GM18519 (cell line): ENCODE data around the gene ZNF521.

Source experiments
- ATAC-seq: cut with Tn5 transposase; IDR thresholded peaks from one replicate; pipeline ENCODE4 v1.9.1; 2021; ENCODE audit warnings: mild to moderate bottlenecking, moderate library complexity; ENCODE audit not compliant: unreplicated experiment, low FRiP score

ZNF521 gene

DNA sequence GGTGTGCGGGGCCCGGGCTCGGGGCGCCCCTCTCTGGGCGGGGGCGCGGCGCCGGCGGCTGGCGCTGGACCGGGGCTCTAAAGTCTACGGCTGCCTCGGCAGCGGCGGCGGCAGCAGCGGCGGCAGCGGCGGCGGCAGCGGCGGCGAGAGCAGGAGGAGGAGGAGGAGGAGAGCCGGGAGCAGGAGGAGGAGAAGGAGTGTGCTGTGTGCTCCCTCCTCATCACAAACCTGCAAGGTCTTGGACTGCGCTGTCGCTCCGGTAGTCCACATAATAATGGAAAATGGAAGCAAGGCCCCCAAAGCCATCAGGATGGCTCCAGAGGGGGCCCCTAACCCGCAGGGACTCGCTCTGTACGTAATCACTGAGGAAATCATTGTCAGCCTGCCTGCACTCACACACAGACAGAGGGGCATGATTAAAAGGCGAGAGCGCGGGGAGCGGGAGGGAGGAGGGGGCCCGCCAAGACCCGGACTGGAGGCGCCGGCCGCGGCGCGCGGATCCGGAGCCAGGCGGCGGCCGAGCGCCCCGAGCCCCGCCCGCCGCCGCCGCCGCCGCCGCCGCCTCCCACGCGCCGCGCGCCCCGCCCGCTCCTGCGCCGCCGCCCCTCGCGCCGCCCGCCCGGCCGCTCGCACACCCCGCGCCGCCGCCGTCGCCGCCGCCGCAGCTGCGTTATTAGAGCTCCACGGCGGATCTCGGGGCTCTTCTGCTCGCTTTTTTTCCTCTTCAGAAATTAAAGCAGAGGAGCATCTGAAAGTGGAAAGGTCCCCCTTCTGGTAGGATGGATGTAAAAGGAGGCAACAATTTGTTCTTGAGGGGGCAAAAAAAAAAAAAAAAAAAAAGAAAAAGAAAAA lies at the start of gene ZNF521:
Gene ZNF521, minus strand, starts transcription at position 390 of the 852 bp plus-strand sequence. CDS start 1,220 bp downstream, outside the sequence.
- ATAC-seq: peak; percentile 60

DNA sequence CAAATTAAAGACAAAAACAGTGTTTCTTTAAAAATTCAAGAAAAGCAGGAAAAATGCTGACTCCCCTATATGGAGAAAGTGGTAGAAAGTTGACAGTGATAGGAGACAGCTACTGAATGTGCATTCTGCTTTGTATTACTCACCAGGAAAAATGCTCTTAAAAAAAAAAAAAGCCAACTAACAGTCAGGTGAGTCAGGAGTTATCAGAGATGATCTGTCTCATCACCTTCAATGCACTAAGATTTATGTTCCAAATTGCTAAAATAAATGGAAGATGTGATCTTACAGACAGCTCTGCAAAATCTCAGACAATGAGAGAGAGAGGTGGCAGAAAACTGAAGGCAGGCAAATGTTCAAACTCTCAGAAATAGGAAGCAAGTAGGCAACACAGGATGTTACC lies 47.6 kb upstream of the ZNF521 start:
- ATAC-seq: no peak

DNA sequence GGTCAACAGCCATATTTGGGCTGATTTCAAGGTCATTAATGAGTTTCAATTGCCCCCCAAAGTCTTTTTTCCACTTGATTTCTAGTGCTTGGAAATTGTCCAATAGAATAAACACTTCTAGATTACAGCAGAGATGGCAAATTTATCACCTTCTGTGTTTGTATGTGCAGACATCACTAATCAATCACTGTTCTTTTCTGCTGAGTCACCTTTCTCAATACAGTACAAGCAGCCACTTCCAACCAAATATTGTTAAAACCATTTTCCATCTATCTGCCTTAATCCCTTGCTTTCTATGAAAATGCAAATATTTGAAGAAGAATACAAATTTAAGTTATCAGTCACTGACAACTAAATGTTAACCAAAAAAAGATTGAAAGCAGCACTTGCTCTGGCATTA lies 40.2 kb upstream of the ZNF521 start:
- no peak for ATAC-seq

DNA sequence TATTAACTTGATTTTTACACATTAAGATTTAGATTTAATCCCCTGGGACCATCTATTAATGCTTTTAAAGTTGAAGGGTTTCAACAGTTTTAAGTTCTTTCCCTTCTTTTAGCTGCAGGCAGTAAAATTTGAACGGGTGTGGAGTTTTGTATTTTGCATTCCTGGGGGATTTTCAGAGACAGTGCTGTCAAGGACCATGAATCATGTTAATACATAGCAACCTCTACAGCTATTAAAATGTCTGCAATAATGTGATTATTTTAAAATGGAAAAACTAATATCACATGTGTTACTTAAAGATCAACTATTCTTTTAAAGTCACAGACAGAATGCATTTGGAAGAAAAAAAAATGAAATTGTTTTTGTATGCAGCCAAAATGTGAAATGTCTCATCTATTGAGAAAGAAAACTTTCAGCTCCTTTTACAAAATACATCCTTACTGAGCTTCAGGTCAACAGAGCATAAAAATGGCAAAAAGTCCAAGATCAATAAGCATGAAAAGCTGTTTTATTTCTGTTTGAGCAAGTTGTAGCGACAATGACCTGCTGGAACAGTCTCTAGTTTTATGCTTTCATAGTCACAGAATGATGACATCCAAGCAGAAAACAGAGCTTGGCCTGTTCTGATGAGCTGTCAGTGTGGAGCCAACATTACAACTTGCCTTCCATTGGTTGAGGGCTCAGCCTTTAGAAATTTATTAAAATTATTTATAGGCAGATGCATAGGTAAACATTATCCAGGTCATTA lies 21.6 kb upstream of the ZNF521 start:
- ATAC-seq: no peak

DNA sequence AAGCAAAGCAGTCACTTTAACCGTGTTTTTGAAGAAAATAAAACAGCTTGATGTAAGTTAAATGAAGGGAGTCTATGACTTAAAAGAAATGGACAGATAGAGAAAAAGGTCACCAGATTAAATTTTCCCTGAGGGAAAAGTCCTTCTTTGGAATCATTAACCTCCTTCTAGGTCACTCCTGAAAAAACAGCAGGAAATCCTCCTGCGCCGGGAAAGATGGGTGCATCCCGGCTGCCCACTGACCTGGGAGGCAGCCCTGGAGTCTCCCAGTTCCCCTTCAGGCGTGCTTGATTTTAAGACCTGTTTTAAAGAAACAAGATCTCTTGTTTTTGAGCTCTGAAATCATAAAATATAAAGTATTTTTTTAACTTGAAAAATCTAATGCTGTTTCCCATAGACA lies 18.4 kb upstream of the ZNF521 start:
- ATAC-seq: no peak

DNA sequence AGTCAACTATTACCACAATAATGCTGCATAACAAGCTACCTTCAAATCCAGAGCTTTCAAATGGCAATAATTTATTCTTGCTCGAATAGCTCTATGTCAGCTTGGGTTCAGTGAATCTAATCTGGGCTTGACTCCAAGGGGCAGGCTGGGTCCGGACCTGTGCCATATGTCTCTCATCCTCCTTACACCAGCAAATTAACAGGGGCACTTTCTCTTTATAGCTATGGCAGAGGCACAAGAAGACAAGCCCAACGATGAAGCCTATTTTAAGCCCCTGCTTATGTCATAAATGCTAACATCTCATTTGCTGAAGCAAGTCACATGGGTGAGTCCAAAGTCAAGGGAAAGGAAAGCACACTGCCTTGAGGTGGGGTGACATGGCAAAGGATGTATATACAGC lies 13.3 kb upstream of the ZNF521 start:
- ATAC-seq: no peak

DNA sequence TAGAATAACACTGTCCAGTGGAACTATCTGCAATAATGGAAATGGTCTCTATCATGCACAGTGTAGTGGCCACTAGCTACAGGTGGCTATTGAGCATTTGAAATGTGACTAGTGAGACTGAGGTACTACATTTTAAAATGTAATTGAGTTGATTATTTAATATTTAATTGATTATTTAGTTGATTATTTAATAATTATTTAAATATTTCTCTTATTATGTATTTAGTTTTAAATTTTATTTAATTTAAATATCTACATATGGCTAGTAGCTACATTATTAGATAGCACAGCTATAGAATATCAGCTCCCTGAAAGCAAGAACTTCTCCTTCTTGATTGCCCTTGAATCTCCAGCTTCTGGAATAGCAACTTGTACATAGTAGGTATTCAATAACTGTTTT lies 12.8 kb upstream of the ZNF521 start:
- ATAC-seq: no peak

DNA sequence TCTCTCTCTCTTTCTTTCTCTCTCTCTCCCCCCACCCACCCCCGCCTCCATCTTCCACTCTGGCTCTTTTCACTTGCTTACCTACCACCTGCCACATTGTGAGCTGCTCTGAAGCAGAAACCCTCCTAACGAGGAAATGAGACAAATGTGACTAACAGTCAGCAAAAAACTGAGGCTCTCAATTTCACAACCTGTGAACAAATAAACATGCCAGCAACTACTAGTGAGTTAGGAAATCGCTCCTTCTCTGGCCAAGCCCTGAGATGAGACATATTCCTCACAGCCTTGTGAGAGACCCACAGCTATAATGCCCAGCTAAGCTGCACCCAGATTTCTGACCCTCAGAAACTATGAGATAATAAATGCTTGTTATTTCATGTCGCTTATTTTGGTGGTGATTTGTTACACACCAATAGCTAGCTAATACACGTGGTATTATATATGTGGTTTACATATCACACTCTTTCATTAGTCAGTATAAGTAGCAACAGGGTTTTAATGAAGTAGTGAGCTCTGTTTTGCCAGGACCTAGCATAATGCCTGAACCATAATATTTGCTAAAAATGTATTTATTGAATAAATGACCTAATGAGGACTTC lies 8.4 kb upstream of the ZNF521 start:
- ATAC-seq: no peak

DNA sequence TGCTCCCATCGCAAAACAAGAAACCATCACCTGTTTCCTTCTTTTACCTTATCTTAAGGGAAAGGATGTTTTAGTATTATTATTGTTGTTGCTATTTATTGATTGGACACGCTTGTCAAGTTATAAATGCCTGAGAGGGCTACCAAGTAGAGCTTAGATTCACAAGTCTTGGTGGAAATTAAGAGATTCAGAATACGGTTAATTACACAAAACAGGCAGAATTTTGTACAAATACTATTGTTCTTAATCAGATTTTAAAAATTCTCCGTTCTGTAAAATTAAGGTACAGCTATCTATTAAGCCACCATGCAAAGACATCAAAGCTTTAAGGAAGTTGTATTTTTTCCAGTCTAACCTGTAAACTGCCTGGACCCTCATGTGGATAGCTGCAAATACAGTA lies 1.1 kb upstream of the ZNF521 start:
- no peak for ATAC-seq

DNA sequence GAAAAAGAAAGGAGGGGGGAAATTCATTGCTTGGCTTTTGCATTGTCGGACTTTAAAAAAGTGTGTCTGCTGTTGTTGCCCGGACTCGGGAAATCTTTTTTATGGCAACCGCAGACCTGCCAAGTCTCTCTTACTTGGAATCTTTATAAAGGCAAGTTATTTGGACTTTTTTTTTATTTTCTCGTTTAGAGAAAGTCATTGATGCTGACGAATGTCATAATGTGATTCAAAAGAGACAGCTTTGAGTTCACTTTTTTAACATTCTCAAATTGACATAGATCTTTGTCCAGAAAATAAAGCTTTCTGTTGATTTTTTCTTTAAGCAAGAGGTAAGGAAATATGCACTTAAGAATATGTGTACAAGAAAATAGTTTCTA lies 651 bp upstream of the ZNF521 start:
- ATAC-seq: no peak

DNA sequence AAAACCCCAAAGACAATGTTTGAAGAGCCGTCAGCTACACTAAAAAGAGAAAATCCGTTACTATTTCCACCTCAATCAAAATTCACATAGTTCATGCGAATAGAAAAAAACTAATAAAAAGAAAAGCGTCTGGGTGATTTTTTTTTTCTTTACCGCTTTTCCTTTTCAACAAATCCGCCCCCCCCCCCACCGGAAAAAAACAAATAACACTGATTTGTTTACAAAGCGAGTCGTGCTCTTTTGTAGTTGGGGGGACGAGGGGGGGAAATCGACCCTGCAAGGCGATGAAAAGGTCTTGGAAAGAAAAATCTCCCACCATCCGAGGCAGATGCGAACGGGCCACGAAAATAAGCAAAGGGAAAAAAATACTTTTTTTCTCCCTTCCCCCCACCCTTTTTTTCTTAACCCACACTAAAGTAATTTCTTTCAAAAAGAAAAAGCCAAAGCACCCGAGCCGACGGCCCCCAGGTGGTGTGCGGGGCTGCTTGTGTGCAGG lies 638 bp downstream of the ZNF521 start:
- no peak for ATAC-seq

DNA sequence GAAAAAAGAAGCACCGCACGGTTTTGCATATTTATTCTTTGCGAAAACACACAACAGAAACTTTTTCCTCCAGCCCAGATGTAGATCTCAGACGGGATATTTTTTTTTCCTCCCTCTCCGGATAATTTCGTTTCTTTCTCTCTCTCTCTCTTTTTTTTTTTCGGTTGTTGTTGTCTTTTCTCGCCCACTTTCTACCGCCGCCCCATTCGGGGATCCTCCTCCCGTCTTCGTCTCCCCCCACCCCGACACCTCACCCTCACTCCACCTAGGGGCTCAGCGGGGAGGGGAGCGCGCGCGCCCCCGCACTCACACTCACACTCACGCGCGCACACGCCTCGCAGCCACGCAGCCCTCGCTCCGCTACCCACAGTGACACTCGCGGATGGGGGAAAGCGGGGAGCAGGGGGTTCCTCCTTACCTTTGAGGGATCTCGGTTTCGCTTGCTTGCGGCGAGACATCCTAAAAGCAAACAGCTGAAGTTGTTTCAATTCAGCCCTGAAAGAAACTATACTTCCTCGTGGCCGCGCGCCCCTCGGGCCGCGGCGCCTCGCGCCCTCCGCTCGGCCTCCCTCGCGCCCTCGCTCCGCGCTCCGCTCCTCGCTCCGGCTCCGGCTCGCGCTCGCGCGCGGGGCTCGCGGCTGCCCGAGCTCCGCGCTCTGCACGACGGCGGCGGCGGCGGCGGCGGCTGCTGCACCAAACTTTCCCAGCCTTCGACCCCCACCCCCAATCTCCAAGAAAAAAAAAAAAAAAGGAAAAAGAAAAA lies 1.3 kb downstream of the ZNF521 start:
- peak; percentile 45 for ATAC-seq

DNA sequence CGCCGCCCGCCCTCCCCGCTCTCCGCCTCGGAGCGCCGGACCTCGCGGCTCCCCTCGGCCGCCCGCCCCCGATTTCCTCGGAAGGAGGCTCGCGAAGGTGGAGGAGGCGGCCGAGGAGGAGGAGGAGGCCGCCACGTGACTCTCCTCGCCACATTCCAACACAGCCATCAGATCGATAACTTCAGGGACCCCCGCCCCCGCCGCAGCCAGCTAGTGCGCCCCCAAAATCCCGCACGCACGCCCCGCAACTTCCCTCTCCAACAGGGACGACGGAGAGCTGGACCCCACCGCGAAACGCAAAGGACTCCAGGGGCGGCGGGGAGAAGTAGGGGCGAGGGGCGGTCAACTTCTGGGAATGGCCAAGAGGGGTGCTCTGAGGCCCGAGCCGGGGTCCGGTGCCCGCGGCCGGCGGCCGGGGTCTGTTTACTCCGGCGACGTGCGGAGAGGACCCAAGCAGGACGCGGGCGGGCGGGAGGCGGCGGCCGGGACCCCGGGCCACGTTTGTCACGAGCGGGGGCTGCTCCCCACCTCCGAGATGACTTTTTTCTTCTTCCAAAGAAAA lies 2.0 kb downstream of the ZNF521 start:
- ATAC-seq: no peak

DNA sequence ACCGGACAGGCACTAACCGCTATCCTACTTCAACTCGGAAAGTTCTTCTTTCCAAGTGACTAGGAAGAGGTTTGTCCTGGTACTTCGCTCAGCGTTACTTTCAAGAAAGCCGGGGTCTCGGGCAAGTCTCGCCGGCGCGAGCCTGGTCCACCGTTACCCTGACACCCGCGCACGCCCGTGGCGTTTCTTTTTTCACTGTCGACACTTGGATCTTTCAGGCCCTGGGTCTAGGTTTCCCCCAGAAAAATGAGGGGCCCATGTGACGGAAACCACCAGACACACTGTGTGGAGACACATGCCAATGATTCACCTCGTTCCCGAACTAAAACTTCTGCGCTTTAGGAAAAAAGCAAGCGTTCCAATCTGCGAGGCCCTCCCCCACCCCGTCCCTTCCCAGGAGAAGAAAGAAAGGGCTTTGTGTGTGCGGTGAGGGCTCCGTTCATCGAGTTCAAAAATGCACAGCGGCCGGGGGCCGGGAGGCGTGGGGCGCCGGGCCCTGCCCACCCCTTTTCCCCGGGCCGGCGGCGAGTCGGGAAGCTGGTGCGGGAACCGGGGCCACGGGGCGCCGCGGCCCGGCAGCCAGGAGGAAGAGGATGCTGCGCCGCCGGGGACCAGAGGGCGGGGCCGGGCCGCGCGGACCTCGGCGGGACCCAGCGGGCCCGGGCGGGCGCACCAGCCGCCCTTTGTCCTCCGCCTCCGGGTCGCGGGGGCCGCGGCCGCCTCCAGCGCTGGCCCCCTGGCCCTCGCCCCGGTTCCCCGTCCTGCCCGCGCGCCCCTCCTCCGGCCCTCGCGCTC lies 2.6 kb downstream of the ZNF521 start:
- ATAC-seq: no peak

DNA sequence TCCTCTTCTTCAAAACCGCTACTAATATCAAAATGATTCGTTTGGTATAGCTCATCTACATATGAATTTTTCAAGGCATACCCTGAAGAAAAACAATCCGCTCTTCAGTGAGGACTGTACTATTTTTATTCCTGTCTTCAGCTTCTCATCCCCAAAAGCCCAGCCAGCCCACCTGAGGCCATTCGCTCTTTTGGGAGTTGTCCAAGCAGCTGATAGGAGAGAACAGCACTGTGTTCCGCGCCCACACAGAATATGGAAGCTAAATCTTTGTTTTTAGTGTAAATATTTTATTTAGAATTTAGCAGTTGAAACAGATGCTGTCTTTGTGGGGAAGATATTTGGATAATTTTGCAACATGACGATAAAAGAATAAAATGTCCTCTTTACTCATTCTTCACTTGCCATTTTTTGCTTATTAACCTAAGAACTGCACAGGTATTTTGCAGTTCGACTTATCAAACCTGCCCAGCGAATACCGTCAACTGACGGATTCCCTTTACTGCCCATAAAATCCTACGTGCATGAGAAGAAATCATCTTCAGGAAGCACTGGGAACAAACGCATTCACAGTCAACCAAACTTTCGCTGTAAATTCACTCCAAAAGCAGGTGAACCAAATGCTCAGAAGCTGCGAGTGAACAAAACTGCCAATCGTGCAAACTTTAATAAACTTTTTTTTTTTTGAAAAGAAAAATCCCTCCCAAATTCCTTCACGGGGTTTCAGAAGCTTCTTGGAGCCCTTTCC lies 3.4 kb downstream of the ZNF521 start:
- no peak for ATAC-seq

DNA sequence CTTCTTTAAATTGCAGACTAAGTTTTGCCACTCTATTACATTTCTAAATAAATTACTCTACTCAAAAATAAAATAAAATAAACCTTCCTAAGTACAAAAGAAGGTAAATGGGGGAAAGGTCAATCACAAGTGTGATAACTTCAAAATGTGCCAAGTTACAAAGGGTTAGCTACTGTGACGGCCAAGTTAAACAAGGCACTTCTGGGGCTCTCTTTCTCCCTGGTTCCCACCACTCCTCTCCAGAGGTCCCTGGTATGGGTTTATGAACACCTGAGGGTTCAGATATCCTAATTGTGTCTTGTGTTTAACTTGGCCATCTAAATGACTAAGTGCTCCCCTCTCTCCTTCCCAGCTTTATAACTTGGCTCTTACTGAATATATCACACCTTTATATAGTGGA lies 5.4 kb downstream of the ZNF521 start:
- ATAC-seq: no peak

DNA sequence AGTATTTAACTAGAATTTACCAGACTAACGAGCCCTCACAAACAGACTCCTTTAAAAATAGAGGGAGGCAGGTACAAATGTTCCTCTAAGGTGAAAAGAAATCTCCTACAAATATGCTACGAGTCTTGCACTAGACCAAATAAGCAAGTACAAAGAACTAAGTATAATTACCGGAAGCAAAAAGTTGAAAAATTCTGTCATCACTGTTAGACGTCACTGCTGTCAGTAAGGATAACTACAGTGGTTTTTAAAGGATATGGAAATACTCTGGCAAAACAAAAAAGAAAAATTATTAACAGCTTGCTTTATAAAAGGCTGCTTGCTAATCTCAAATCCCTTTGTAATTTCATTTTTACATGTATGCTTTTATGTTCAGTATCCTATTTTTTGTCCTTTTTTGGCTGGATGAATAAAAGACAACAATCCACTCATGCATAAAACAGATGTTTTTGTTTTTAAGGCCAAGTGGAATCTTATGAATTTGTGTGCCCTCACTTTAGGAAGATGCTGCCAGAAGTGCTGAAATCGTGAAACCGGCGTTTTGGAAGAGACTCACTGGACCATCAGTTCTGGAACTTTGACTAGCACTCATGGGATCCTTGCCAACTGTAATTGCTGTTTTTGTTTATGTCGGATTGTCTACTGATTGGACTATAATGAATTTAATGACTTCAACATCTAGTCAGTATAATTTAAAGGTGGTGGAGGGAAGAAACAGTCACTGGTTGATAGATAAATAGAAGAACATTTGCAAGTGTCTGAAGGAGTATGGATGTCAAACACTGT lies 6.7 kb downstream of the ZNF521 start:
- no peak for ATAC-seq

DNA sequence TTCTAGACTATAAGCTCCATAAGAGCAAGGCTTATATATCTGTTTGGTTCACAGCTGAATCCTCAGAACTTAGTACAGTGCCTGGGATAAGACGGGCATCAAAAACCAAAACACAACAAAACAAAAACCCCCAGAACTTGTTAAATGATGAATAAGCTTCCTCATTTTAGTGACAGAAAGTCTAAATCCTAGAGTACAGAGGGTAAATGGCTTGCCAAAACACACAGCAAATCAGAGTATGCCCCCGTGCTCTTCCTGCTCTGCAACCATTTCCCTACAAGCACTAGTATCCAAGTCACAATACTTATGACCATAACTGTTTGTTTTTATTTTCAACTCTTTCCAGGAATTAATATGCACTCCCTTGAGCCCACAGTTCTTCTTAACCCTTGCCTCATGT lies 10.1 kb downstream of the ZNF521 start:
- no peak for ATAC-seq
